ENCODE data around the gene ZNF804B. TPM values are rescaled to one million over a fixed set of nuclear protein-coding genes. Genes with fewer than 3 reads are reported as not detected.

ZNF804B gene
- total and polyA plus RNA-seq, 9 of the 15 experiments (the other 6 are each of a cell fraction or from before 2014, with no cell fraction given), result 0.04 to 0.22 (median 0.09) TPM; not detected in 6

GRCh38 chr7:88885131-88885530 is 125.6 kb downstream of the ZNF804B start (continued):
- no peak for TF ChIP-seq ZNF263 (CRISPR knock-in tag; IDR thresholded peaks at IDR 0.05; ENCODE audit: borderline replicate concordance)
- no peak for TF ChIP-seq CREM (IDR thresholded peaks at IDR 0.05; ENCODE audit: low read depth)
- no peak for TF ChIP-seq SAFB2 (IDR thresholded peaks at IDR 0.05; ENCODE audit: borderline replicate concordance, low read depth, low read length, severe bottlenecking)
- no peak for TF ChIP-seq NR2F6 (CRISPR knock-in tag; IDR thresholded peaks at IDR 0.05)
- no peak for TF ChIP-seq CHCHD3 (CRISPR knock-in tag; IDR thresholded peaks at IDR 0.05)

- Histone ChIP-seq H3K27ac (ENCODE audit: extremely low read depth, low read depth, low read length) (no peak overlapping the region), H3K4me2 (ENCODE audit: insufficient read depth, low read length) (no peak overlapping the region), H2AFZ (ENCODE audit: low read depth, low read length) (no peak overlapping the region), H3K4me3 (no peak overlapping the region), H3K79me2 (ENCODE audit: control insufficient read depth, insufficient read depth, low read length) (no peaks in the 10 kb centered on the region), H3K9me3 (replicated peaks; ENCODE audit: control insufficient read depth, insufficient read depth, low read depth, low read length) (no peaks in the 10 kb centered on the region), H4K20me1 (replicated peaks; ENCODE audit: control insufficient read depth, insufficient read depth, low read length) (no peaks in the 10 kb centered on the region), H3K36me3 (ENCODE audit: control insufficient read depth, insufficient read depth, low read length) (no peaks in the 10 kb centered on the region), H3K4me1 (replicated peaks in 1 of 2; ENCODE audit: control insufficient read depth in 2 of 2, insufficient read depth in 2 of 2, low read length in 2 of 2) (no peaks in the 10 kb centered on the region), H3K9ac (ENCODE audit: insufficient read depth in 1 of 2, low read depth in 2 of 2, low read length in 2 of 2) (no peak overlapping the region), H3K27me3 (ENCODE audit: control insufficient read depth in 2 of 2, insufficient read depth in 2 of 2, low read length in 2 of 2) (no peaks in the 10 kb centered on the region), H3K9me1 (ENCODE audit: control insufficient read depth, insufficient read depth, low read length) (no peaks in the 10 kb centered on the region)
- ATAC-seq (no peak), FAIRE-seq (no peak), DNase-seq (ENCODE audit: extremely low read depth in 1 of 4, low spot score in 3 of 4) (no peak)
- intact Hi-C loops (cut with micrococcal nuclease), result no loop called here
- 12% methylated on average over 3 of the region's 3 CpGs for WGBS (ENCODE audit: insufficient coverage, low coverage, missing lambda C conversion rate)
- BruUV-seq (replicated peaks), result no TSS peak
- CTCF ChIA-PET (ENCODE audit: low intra/inter-chr PET ratio), result no interaction called here
- in situ Hi-C loops (cut with MboI), result no loop called here
- POLR2A ChIA-PET, result no interaction called here
- peak; percentile 85 for TF ChIP-seq ATF4 (CRISPR knock-in tag; IDR thresholded peaks at IDR 0.05)
- no peak for TF ChIP-seq ARID4B (CRISPR knock-in tag; IDR thresholded peaks at IDR 0.05)
- peak; percentile 9; the same call in 1 of the 2 replicates for TF ChIP-seq EP300 (IDR thresholded peaks at IDR 0.05; ENCODE audit: low read length)
- peak; percentile 15; the same call in 1 of the 2 replicates for TF ChIP-seq ATF7 (IDR thresholded peaks at IDR 0.05)
- TF ChIP-seq JUN (IDR thresholded peaks at IDR 0.05; ENCODE audit: borderline replicate concordance, low read depth, low read length), result no peak
- TF ChIP-seq JUN (CRISPR knock-in tag; IDR thresholded peaks at IDR 0.05; ENCODE audit: borderline replicate concordance), result no peak
- TF ChIP-seq ZSCAN32 (CRISPR knock-in tag; IDR thresholded peaks at IDR 0.05), result peak; percentile 66; the same call in 1 of the 2 replicates
- TF ChIP-seq CEBPB (tag; IDR thresholded peaks at IDR 0.05), result peak; percentile 47
- peak; percentile 77 for TF ChIP-seq ATF3 (IDR thresholded peaks at IDR 0.05)
- no peak for TF ChIP-seq ATF3 (CRISPR knock-in tag; conservative IDR thresholded peaks at IDR 0.05)
- no peak for TF ChIP-seq HNRNPK (IDR thresholded peaks at IDR 0.05; ENCODE audit: low read depth, low read length, poor library complexity, severe bottlenecking)
- TF ChIP-seq TRIM24 (IDR thresholded peaks at IDR 0.05), result peak; percentile 94 to 96
Measured at GRCh38 chr7:88888684-88889083, 129.2 kb downstream of the ZNF804B start.

Measured in K562 (cell line).